ENCODE measurements around the gene ANKRD63. TPM values are rescaled to one million over a fixed set of nuclear protein-coding genes. Genes with fewer than 3 reads are reported as not detected.

The ANKRD63 gene
- total and polyA plus RNA-seq, 8 donors = not detected

DNA sequence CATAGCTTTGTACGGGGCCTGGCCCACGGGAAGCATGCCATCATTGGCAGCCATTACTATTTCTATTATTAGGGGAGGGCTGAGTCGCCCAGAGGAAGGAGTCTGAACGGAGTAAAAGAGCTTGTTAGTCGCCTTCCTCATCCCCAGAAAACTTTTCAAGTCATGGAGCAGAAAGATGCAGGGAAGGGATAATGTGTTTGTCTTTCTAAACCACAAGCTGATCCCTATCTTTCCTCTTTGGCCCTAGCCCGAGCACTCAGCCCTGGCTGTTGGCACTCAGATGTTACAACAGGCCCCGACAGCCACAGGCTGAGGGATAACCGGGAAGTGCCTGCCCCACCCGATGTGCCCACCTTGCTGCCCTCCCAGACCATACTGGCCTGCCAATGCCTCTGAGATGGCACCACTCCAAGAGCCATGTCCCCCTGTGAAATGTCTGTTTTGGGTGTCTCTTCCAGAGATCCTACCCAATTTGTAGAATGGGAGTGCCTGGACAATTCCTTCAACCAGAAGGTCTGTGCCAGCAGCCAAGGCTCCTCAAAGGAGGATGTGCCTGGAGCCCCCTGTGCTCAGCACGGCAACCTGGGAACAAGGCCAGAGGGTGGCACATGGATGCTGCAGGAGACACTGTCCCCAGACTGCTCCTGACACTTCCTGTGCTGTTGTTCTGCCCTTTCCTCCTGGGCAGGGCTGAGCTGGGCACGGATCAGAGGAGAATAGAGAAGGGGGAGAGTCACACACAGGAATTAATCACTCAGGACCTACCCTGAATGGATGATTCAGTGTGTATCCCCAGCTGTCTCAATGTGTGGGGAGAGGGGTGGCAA lies 33.2 kb downstream of the ANKRD63 start:
- intact Hi-C loops (cut with DNase I) = no loop called here
- H3K9me3 ChIP-seq = no peaks in the 10 kb centered on the region
- peaks cover 7 to 28% of the 10 kb centered on the region in 2 donors for H3K27me3 ChIP-seq
- no peak overlapping the region for H3K27ac ChIP-seq
- H3K36me3 ChIP-seq = no peaks in the 10 kb centered on the region
- no peak for ATAC-seq
- H3K4me3 ChIP-seq = no peak overlapping the region
- H3K4me1 ChIP-seq = peaks cover 8 to 22% of the 10 kb centered on the region in 2 donors
- peak in 2 of 4 donors; percentile 21 to 26 for DNase-seq
- TF ChIP-seq, protein P1, sequence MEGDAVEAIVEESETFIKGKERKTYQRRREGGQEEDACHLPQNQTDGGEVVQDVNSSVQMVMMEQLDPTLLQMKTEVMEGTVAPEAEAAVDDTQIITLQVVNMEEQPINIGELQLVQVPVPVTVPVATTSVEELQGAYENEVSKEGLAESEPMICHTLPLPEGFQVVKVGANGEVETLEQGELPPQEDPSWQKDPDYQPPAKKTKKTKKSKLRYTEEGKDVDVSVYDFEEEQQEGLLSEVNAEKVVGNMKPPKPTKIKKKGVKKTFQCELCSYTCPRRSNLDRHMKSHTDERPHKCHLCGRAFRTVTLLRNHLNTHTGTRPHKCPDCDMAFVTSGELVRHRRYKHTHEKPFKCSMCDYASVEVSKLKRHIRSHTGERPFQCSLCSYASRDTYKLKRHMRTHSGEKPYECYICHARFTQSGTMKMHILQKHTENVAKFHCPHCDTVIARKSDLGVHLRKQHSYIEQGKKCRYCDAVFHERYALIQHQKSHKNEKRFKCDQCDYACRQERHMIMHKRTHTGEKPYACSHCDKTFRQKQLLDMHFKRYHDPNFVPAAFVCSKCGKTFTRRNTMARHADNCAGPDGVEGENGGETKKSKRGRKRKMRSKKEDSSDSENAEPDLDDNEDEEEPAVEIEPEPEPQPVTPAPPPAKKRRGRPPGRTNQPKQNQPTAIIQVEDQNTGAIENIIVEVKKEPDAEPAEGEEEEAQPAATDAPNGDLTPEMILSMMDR (IDR thresholded peaks at IDR 0.05) = no peak

DNA sequence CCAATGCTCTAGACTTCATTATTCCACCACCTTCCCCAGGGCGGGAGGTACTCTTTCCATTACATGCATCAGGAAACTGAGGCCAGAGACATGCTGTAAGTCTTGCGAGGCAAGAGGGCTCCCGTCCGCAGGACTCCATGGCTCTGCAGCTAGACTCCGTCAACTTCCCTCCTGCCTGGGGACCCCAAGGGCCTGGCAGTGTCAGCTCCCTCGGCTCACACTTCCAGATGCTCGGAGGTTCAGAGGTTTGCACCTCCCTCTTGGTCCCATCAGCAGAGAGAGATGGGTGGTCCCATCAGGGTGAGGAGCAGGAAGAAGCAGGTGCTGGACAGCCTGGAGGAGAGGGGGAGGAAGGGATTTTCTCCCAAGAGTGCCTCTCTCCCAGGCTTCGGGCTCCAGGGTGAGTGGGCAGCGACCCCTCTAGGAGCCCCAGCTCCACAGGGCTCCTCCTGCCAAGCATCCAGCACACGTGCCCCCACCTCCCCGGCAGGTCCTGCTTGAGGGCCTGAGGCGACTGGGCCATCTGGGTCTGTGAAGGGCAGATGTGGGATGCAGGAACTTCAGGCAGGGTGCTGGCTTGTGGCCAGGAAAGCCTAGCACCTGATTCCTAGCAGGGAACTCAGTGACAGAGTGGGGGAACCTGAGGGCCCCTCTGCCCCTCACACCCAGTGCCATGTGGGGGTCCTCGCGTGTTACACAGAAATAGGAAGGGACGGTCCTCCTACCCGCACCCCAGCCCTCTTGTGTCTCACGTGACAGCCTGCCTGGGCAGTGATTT lies 34.7 kb downstream of the ANKRD63 start:
- no peak overlapping the region for H3K4me3 ChIP-seq
- H3K36me3 ChIP-seq = no peaks in the 10 kb centered on the region
- H3K4me1 ChIP-seq = peaks cover 4 to 14% of the 10 kb centered on the region in 2 donors
- no peaks in the 10 kb centered on the region for H3K9me3 ChIP-seq
- TF ChIP-seq, protein P1 (IDR thresholded peaks at IDR 0.05) = no peak
- DNase-seq (peak in 2 of 4 donors; percentile 24 to 43), ATAC-seq (no peak)
- H3K27me3 ChIP-seq = peaks cover 7 to 18% of the 10 kb centered on the region in 2 donors
- no peak overlapping the region for H3K27ac ChIP-seq
- intact Hi-C loops (cut with DNase I) = no loop called here

DNA sequence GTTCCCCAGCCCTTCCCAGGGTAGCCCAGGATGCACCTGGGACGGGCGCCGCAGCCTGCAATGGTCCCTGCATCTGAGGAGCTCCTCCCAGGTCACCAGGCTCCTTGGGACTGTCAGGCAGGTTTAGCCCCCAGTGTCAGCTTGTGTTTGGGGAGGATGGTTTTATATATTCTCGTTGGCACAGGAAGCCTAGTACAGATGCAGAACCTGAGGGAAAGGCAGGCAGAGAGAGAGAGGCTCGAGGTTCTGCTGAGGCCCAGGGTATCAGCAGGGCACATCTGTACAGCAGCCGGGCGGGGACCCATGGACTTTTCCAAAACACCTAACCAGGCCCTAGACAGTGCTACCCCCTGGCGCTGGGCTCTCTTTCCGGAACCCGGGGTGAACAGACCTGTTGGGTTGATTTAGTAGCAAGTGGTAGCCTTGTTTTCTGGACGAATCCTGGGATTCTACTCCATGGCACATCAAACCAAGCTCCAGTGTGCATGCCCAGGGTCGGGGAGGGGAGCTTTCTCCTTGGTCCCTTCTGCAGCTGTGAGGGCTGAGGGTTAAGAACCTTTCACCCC lies 35.4 kb downstream of the ANKRD63 start:
- no peak overlapping the region for H3K27ac ChIP-seq
- H3K4me3 ChIP-seq = no peak overlapping the region
- no peaks in the 10 kb centered on the region for H3K36me3 ChIP-seq
- peaks cover 0 to 7% of the 10 kb centered on the region in 2 donors for H3K4me1 ChIP-seq
- intact Hi-C loops (cut with DNase I) = no loop called here
- TF ChIP-seq, protein P1 (IDR thresholded peaks at IDR 0.05) = no peak
- peak in 2 of 4 donors; percentile 17 to 45 for DNase-seq
- H3K27me3 ChIP-seq = peaks cover 4 to 11% of the 10 kb centered on the region in 2 donors
- no peaks in the 10 kb centered on the region for H3K9me3 ChIP-seq
- no peak for ATAC-seq

DNA sequence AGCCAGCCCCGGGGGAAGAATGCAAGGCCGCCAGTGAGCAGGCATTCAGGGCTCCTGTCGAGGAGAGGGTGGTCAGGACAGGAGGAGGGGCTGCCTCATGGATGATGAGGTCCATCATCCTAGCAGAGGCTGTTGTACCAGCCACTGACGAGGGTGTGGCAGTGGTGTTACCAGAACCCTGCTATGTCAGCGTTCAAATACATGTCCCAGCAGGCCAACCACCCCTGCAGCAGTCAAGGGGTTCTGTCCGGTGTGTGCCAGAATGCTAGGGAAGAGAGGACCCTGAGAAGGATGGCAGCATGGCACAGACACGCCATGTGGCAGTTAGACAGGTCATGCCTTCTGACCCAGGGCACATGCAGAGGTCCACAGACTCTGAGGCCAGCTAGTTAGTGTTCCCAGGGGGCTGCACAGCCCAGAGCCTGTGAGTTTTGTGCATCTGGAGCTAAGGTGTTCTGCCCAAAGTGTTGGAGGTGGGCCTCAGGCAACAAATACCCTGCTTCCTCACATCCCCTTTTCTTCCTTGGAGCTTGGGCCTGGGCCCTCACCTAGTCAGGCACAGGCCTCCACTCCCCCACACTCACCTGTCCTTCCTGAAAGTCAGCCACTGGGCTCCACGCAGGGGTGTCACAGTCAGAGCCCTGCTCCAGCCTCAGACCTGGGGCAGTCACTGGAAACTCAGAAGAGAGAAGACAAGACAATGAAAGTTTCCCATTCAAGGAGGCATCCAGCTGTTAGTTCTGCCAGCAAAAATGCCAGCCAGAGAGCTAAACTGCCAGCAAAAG lies 36.2 kb downstream of the ANKRD63 start:
- H3K36me3 ChIP-seq = no peaks in the 10 kb centered on the region
- TF ChIP-seq, protein P1 (IDR thresholded peaks at IDR 0.05) = no peak
- intact Hi-C loops (cut with DNase I) = no loop called here

More for the DNA sequence above, 36.2 kb downstream of the ANKRD63 start:
- H3K27ac ChIP-seq = no peak overlapping the region
- DNase-seq = peak in 2 of 4 donors; percentile 19 to 38
- no peak for ATAC-seq
- H3K27me3 ChIP-seq = peaks cover 0 to 3% of the 10 kb centered on the region in 2 donors
- no peak overlapping the region for H3K4me3 ChIP-seq
- no peaks in the 10 kb centered on the region for H3K4me1 ChIP-seq
- no peaks in the 10 kb centered on the region for H3K9me3 ChIP-seq

Data from left lung (tissue), 10 donors.